Measurements from ENCODE around the gene SDHAF1. TPM values are rescaled to one million over a fixed set of nuclear protein-coding genes. Genes with fewer than 3 reads are reported as not detected.

The SDHAF1 gene
- total RNA-seq, 1 experiment from 2014 or later = 16.9 TPM

DNA sequence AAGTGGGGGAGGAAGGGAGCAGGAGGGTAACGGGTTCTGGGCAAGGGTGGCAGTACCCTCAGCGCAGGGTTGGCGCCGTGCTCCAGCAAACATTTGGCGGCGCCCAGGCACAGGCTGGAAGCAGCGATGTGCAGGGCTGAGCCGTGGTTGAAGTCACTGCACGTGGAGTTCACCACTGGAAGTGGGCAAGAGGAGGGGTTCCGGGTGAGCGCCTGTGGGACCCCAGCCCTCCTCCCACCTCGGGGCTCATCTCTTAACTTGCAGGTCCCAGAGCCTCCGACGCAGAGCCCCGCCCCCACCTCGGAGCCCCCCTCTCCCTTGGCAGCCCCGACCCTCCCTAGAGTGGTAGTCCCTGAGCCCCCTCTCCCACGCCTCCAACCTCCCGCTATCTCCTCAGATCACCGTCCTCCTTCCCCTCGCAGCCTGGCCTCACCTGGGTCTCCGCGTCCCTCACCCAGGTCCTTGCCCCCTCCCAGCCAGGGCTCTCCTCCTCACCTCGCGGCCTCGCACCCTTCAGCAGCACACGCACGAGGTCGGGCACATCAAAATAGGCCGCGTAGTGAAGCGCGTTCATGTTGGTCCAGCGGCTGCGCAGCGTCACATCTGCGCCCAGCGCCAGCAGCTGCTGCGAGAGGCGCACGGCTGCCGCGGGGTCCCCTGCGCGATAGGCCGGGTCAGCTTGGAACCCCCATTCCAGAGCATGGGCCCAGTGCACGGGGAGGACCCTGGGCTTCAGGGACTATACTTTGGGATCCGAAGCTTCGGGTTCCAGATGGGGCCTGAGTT, 31.3 kb downstream of the SDHAF1 start:
- H3K79me2 ChIP-seq (ENCODE audit: low read depth) = no peaks in the 10 kb centered on the region
- no peaks in the 10 kb centered on the region for H4K20me1 ChIP-seq (ENCODE audit: insufficient read depth)
- no peaks in the 10 kb centered on the region for H3K9me2 ChIP-seq (ENCODE audit: insufficient read depth)
- no peaks in the 10 kb centered on the region for H3K36me3 ChIP-seq (ENCODE audit: low read depth)
- H3K27ac ChIP-seq = no peak overlapping the region
- H3K4me1 ChIP-seq (replicated peaks; ENCODE audit: insufficient read depth) = no peaks in the 10 kb centered on the region
- H3K27me3 ChIP-seq (ENCODE audit: insufficient read depth, low read depth) = no peaks in the 10 kb centered on the region
- ChIA-PET POLR2A (ENCODE audit: unreplicated experiment) (no interaction called here), CTCF (no interaction called here)
- TF ChIP-seq EZH2 (IDR thresholded peaks at IDR 0.05; ENCODE audit: low read depth) = no peak
- TF ChIP-seq, protein P1, sequence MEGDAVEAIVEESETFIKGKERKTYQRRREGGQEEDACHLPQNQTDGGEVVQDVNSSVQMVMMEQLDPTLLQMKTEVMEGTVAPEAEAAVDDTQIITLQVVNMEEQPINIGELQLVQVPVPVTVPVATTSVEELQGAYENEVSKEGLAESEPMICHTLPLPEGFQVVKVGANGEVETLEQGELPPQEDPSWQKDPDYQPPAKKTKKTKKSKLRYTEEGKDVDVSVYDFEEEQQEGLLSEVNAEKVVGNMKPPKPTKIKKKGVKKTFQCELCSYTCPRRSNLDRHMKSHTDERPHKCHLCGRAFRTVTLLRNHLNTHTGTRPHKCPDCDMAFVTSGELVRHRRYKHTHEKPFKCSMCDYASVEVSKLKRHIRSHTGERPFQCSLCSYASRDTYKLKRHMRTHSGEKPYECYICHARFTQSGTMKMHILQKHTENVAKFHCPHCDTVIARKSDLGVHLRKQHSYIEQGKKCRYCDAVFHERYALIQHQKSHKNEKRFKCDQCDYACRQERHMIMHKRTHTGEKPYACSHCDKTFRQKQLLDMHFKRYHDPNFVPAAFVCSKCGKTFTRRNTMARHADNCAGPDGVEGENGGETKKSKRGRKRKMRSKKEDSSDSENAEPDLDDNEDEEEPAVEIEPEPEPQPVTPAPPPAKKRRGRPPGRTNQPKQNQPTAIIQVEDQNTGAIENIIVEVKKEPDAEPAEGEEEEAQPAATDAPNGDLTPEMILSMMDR (conservative IDR thresholded peaks at IDR 0.05) = no peak
- BruUV-seq (replicated peaks) = no TSS peak
- no peak for DNase-seq
- H3K4me3 ChIP-seq = no peak overlapping the region
- no peak overlapping the region for H2AFZ ChIP-seq
- no peak overlapping the region for H3K4me2 ChIP-seq
- H3K9me3 ChIP-seq (ENCODE audit: insufficient read depth, low read depth) = no peaks in the 10 kb centered on the region
- no peaks in the 10 kb centered on the region for H3F3A ChIP-seq (ENCODE audit: insufficient read depth, low read depth)
- intact Hi-C loops (cut with micrococcal nuclease; ENCODE audit: unreplicated experiment) = no loop called here

DNA sequence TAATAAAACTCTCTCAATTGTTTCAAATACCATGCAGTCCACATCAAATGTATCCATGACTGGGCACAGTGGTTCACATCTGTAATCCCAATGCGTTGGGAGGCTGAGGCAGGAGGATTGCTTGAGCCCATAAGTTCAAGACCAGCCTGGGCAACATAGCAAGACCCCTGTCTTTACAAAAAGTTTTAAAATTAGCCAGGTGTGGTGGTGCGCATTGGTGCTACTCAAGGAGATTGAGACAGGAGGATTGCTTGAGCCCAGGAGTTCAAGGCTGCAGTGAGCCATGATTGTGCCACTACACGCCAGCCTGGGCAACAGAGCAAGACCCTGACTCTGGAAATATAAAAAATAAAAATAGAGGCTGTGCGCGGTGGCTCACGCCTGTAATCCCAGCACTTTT, 32.7 kb downstream of the SDHAF1 start:
- Histone ChIP-seq H3K4me1 (replicated peaks; ENCODE audit: insufficient read depth) (no peaks in the 10 kb centered on the region), H3K79me2 (ENCODE audit: low read depth) (no peaks in the 10 kb centered on the region), H4K20me1 (ENCODE audit: insufficient read depth) (no peaks in the 10 kb centered on the region), H3K9me3 (ENCODE audit: insufficient read depth, low read depth) (no peaks in the 10 kb centered on the region), H3K27ac (no peak overlapping the region), H3K27me3 (ENCODE audit: insufficient read depth, low read depth) (no peaks in the 10 kb centered on the region), H3K4me3 (no peak overlapping the region), H2AFZ (no peak overlapping the region), H3F3A (ENCODE audit: insufficient read depth, low read depth) (no peaks in the 10 kb centered on the region), H3K9me2 (ENCODE audit: insufficient read depth) (no peaks in the 10 kb centered on the region), H3K36me3 (ENCODE audit: low read depth) (no peaks in the 10 kb centered on the region), H3K4me2 (no peak overlapping the region)
- intact Hi-C loops (cut with micrococcal nuclease; ENCODE audit: unreplicated experiment) = no loop called here
- no peak for DNase-seq
- BruUV-seq (replicated peaks) = no TSS peak
- TF ChIP-seq EZH2 (IDR thresholded peaks at IDR 0.05; ENCODE audit: low read depth) = no peak
- TF ChIP-seq, protein P1 (conservative IDR thresholded peaks at IDR 0.05) = no peak
- CTCF ChIA-PET = no interaction called here
- POLR2A ChIA-PET (ENCODE audit: unreplicated experiment) = no interaction called here

DNA sequence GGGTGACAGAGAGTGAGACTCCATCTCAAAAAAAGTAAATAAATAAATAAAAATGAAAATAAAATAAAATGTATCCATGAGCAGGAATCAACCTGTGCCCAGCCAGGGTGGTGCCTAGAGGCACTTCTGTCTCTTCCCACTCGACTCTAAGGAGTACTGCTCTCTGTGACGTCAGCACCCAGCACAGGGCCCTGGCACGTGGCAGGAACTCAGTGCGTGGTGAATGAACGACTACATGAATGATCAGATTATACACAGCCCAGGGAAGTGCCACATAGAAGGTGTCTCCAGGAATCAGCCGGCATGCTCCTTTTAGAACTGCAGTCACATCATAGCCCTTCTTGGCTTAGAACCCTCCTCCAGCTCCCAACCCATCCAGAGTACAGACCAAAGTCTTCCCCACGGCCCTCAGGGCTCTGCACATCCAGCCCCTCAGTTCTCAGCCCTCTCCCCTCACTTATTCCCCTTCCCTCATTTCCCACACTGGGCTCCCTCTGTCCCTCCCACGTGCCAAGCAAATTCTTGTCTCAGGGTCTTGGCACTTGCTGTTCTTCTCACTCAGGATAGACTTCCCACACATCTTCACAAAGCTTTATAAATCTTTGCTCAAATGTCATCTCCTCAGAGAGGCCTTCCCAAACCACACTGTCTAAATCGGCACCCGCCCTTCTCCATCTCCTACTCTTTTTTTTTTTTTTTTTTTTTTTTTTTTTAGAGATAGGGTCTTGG, 33.5 kb downstream of the SDHAF1 start:
- Histone ChIP-seq H3K36me3 (ENCODE audit: low read depth) (no peaks in the 10 kb centered on the region), H3K4me2 (no peak overlapping the region), H3K4me3 (no peak overlapping the region), H3K9me2 (ENCODE audit: insufficient read depth) (no peaks in the 10 kb centered on the region), H4K20me1 (ENCODE audit: insufficient read depth) (no peaks in the 10 kb centered on the region), H2AFZ (no peak overlapping the region), H3K79me2 (ENCODE audit: low read depth) (no peaks in the 10 kb centered on the region), H3K27ac (no peak overlapping the region), H3K9me3 (ENCODE audit: insufficient read depth, low read depth) (no peaks in the 10 kb centered on the region), H3F3A (ENCODE audit: insufficient read depth, low read depth) (no peaks in the 10 kb centered on the region), H3K27me3 (ENCODE audit: insufficient read depth, low read depth) (no peaks in the 10 kb centered on the region), H3K4me1 (replicated peaks; ENCODE audit: insufficient read depth) (no peaks in the 10 kb centered on the region)
- TF ChIP-seq, protein P1 (conservative IDR thresholded peaks at IDR 0.05) = no peak
- TF ChIP-seq EZH2 (IDR thresholded peaks at IDR 0.05; ENCODE audit: low read depth) = no peak
- intact Hi-C loops (cut with micrococcal nuclease; ENCODE audit: unreplicated experiment) = no loop called here
- no TSS peak for BruUV-seq (replicated peaks)
- POLR2A ChIA-PET (ENCODE audit: unreplicated experiment) = no interaction called here
- CTCF ChIA-PET = no interaction called here
- no peak for DNase-seq
